PC-3 (cell line): ENCODE data around the gene CHTF18.

Experiments used
- EZH2 ChIP-seq: fragments of 300-600 bp; sonication (generic); IDR thresholded peaks from one replicate; pipeline ENCODE4 v1.6.1; 2017; ENCODE audit warnings: antibody characterized with exemption, mild to moderate bottlenecking, low read length; ENCODE audit not compliant: unreplicated experiment
- TF ChIP-seq, protein P1 (sequence below): fragments of 300-600 bp; sonication (generic); conservative IDR thresholded peaks from 2 replicates; pipeline ENCODE4 v1.5.1; 2017; ENCODE audit warnings: antibody characterized with exemption, low read depth, mild to moderate bottlenecking, low read length

DNA sequence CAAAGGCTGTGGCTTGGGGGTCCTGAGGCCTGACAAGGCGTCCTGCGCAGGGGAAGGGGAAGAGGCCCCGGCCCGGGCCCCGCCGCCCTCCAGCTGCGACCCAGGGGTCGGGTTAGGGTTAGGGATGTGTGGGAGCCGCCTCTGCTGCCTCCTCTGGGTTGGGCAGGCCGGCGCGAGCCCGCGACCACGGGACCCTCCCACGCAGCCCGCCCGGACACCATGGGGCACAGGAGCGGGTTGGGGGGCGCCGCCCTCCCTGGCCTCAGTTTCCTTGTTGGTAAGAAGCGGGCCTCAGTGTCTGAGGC lies 48.0 kb upstream of the CHTF18 start:
- TF ChIP-seq, protein P1, sequence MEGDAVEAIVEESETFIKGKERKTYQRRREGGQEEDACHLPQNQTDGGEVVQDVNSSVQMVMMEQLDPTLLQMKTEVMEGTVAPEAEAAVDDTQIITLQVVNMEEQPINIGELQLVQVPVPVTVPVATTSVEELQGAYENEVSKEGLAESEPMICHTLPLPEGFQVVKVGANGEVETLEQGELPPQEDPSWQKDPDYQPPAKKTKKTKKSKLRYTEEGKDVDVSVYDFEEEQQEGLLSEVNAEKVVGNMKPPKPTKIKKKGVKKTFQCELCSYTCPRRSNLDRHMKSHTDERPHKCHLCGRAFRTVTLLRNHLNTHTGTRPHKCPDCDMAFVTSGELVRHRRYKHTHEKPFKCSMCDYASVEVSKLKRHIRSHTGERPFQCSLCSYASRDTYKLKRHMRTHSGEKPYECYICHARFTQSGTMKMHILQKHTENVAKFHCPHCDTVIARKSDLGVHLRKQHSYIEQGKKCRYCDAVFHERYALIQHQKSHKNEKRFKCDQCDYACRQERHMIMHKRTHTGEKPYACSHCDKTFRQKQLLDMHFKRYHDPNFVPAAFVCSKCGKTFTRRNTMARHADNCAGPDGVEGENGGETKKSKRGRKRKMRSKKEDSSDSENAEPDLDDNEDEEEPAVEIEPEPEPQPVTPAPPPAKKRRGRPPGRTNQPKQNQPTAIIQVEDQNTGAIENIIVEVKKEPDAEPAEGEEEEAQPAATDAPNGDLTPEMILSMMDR: no peak
- no peak for TF ChIP-seq EZH2
